ENCODE measurements around the gene GSTCD.
"Not testable (repeated sequence)": the region's sequence is repeated elsewhere in the genome, so short reads cannot be mapped to it uniquely, and the experiment has no call there.

Gene GSTCD

DNA sequence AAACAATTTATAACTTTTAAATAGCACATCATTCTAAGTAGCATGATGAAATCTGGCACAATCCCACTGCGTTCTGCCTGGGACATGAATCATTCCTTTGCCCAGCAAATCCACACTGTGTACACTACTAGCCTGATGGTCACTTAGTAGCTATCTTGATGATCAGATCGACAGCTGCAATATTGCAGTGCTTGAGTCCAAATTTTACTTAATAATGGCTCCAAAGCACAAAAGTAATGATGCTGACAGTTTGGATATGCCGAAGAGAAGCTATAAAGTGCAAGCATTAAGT, 100.1 kb downstream of the GSTCD start:
- DNase-seq = no peak

DNA sequence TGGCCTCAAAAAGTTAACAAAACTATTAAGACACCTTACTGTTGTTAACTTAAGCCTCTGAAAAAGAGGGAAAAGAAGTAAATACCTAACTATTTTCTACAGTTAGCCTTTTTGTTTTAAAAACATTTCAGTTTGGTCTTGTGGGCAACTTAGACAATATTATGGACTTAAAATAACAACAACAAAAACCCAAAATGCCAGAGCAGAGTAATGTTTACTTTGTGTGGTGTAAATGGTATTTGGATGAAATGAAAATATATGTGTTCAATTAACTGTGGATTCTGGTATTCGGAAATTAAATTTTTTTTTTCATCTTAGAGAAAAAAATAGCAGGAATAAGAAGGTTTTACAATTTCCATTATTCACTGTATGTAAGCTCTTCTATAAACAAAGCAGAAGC, 107.1 kb downstream of the GSTCD start:
- no peak for DNase-seq

DNA sequence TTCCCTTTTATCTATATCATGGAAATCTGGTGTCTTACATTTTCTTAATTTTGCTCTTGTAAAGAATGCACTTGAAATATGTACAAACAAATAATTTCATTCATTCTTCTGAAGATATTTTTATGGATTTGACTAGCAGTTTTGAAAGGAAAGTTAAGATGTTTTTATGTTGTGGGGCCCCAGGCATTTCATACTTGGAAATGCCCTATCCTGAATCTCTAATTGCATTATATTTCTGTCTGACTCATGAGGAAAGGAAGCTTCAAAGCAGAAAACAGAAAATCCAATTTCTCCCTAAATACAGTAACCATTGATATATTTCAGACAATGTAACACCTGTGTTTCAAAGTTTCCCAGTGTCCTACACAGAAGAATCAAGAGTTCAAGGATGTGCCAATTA, 113.5 kb downstream of the GSTCD start:
- DNase-seq = no peak

DNA sequence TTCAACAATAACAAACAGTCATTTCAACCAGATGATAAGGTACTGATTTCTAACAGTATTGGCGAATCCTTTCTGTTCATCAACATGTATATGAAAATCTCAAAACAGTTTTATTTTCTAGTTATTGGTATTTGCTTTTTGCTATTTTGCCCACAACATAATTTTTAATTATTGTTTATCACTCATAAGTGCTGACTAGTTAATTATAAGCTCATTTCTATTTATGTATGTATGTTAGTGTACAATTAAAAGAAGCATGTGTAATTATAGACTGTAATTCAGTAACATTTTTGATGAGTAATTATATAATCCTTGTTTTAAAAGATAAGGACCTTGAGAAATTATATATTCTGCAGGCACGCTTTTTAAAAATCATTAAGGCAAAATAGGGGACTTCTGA, 119.5 kb downstream of the GSTCD start:
- no peak for DNase-seq

DNA sequence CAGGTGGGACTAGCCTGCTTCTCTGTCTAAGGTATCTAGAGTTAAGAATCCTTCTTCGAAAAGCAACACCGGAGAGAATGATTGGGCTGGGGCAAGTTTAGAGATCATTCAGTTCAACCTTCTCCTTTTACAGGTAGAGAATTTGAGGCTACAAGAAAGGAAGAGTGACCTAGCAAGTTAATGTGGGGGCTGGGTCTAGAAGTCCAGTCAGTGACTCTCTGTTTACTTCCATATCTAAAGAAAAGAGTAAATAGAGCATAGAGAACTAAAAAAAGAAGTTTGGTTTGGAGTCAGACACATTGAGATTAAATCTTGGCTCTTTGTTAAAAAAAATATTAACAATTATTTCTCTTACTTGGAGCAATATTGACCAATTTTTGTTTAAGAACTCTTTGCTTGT, 122.6 kb downstream of the GSTCD start:
- no peak for DNase-seq

DNA sequence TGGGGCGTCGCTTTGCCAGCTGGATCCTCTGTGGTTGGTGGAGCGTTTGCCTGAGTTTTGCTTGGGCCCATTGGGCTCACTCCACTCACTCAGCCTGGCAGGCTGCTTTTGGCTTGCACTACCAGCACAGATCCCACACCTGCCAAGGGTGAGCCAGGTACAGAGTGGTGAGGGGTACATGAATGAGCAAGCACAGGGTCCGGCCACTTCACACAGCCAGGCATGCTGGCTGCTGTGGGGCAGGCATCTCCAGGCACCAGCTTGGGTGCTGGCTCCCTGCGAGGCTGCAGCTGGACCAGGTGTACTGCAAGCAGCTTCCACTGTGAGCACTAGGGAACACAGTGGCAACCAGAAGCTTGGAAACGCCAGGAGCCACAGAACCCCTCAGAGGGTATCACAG, 126.6 kb downstream of the GSTCD start:
- DNase-seq = no peak

DNA sequence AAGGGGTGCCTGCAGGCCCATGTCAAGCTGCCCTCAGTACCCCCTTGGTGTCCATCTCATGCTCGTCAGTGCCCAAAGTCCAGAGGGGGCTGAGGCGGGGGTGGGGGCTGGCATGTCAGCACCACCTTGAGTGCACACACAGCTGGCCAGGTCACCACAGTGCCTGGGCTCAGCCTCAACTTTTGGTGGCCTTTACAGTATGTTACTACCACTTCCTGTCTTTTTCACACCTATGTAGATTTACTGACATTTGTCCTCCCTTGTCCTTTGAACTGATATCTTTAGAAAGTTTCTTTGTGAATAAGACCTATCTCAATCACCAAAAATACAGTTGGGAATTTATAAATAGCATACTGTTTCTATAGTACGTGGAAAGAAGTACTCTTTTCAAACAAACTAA, 128.0 kb downstream of the GSTCD start:
- DNase-seq = no peak

DNA sequence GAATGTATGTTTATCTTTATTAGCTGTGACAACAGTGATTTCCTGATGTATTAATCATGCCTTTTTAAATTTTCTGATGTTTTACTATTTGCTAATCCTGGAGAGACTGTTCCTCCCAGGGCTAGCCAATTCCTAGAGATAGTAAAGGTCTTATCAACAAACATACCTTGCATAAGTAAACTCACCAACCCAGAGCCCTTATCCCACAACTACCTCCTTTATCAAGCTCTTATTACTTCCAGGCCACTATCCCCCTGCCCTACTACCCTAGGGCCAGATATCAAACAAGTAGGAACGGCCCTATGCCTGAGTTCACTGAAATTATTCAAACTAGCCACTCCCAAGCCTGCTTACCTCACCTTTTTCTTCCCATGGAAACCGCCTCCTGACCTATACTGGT, 128.5 kb downstream of the GSTCD start:
- DNase-seq = no peak

DNA sequence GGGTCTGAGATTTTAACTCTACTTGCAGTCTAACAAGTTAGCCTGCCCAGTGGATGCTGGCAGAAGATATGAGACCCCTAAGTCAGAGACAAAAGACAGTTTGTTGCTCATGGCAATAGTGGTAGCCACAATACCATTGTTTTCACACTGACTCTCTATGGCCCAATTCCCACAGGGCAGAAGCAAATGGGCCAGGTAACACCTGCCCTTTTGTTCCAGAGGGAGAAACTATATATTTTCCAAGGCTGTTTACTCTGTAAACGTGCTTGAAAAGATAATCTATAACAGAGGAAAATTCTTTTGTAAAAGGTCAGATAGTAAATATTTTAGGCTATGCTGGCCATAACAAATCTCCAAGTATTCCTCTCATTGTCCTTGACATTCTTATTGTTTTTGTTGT, 129.5 kb downstream of the GSTCD start:
- DNase-seq = no peak

DNA sequence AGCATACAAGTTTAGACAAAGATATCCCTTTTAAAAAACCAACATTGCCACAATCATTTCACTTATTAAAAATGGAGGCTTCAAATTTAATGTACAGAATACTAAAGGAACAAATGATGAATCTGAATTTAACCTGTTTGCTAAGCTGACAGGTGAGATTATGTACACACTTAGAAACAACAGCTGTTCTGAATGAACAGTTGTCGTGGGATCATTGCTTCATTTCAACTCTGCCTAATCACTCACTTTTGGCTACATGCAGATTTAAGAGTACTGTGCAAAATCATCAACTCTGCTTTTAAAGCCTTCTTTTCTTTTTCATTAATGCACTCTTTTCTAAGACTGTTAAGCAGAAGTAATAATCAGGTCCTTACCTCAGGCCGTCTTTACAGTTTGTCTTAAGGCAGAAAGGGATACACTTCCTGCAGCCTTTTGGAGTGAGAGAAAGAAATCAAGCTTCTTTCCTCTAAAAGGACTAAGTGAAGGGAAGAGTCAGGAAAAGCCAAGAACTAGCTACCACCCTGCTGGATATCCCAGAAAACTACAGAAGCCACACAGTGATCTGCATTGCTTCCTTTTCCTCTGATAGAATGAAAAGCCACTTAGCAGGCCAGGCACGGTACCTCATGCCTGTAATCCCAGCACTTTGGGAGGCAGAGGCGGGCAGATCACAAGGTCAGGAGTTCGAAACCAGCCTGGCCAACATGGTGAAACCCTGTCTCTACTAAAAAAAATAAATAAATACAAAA, 132.0 kb downstream of the GSTCD start:
- no peak for DNase-seq

DNA sequence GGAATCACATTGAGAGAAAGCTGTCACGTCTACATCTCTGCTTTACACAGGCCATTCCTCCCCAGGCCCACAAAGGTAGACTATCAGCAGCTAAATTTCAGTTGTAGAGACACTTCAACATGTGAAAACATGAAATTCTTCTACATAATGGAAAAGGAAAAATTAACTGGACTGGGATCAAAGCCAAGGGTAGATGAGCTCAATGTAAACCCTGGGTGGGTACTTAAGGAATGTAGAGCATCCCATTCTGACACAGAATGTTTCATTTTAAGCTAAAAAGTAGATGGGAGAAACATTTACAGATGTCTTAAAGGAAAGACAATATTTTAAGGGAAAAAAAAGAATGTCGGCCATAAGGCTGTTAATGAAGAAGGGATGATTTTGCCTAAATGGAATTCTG, 135.4 kb downstream of the GSTCD start:
- no peak for DNase-seq

DNA sequence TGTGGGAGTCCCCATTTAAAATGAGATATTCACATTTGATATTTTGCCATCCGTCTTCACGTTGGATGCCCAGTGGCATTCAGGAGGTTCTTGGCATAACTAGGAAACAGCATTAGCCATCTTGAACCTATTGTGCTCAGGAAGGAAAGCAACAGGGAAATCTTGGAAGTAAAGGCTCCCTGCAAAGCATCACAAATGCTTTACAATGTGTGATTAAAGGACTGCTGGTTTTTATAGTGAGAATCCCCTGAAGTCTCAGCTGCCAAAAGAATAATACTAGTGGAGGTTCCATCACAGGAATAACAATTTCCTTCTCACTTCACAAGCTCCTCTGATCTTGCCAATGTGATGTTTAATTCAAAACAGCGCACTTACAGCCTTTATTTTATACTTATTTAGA, 137.0 kb downstream of the GSTCD start:
- no peak for DNase-seq

DNA sequence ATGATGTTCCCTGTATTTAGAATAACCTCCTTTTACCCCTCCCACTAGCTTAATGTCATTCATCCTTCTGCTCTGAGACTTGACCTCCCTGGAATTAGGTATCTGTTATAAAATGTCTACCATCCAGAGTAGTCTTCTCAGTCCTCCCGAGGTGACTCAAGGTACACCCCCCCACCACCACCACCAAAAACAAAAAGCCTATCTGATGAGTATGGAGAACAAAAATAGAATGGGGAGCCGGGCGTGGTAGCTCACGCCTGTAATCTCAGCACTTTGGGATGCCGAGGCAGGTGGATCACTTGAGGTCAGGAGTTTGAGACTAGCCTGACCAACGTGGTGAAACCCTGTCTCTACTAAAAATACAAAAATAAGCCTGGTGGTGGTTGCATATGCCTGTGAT, 139.8 kb downstream of the GSTCD start:
- DNase-seq = not testable (repeated sequence)

DNA sequence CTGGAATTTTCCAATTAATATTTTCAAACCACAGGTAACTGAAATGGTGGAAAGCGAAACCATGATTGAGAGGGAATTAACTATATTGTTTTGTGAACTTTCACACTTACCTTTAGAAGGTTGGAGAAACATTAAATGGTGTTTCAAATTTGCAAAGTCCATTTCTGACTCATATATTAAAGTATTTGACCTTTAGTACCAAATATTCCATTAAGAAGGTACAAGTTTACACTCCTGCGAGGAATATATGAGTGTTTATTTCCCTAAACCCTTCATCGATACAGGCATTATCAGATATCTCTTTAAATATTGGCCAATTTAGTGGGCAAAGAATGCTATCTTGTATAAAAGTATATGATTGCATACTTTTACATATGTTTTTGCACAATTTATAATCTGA, 142.6 kb downstream of the GSTCD start:
- DNase-seq = no peak

DNA sequence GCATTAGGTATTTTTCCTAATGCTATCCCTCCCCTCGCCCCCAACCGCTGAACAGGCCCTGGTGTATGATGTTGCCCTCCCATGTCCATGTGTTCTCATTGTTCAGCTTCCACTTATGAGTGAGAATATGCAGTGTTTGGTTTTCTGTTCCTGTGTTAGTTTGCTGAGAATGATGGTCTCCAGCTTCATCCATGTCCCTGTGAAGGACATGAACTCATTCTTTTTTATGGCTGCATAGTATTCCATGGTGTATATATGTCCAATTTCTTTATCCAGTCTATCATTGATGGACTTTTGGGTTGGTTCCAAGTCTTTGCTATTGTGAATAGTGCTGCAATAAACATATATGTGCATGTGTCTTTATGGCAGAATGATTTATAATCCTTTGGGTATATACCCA, 143.6 kb downstream of the GSTCD start:
- not testable (repeated sequence) for DNase-seq

DNA sequence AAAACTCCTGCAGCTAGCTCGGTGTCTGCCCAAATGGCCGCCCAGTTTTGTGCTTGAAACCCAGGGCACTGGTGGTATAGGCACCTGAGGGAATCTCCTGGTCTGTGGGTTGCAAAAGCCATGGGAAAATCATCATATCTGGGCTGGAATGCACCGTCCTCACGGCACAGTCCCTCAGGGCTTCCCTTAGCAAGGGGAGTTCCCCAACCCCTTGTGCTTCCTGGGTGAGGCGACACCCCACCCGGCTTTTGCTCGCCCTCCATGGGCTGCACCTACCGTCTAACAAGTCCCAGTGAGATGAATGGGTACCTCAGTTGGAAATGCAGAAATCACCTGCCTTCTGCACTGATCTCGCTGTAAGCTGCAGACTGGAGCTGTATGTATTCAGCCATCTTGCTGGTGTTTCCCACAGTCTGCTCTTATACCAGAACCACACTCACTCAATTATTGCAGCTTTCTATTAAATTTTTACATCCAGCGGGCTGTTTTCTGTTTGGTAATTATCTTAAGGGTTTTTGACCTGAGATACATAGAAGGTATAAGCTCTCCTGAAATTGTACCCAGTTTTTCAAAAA, 150.0 kb downstream of the GSTCD start:
- DNase-seq = no peak

DNA sequence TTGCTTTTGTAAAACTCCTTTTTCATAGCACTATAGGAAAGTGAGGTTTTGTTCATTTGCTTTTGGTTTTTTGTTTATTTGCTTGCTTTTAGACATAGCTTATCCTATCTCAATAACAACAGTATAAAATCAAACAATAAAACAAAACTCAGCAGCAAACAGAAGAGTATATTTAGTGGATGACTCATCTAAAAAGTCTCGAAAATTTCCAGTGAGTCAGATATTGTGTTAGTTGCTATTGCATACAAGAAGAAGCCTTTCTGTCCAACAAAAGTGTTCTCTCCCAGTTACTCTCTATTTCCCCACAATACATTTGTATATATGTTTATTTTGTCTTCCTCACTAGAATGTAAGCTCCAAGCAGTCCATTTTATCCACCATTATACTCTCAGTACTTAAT, 150.6 kb downstream of the GSTCD start:
- DNase-seq = no peak

DNA sequence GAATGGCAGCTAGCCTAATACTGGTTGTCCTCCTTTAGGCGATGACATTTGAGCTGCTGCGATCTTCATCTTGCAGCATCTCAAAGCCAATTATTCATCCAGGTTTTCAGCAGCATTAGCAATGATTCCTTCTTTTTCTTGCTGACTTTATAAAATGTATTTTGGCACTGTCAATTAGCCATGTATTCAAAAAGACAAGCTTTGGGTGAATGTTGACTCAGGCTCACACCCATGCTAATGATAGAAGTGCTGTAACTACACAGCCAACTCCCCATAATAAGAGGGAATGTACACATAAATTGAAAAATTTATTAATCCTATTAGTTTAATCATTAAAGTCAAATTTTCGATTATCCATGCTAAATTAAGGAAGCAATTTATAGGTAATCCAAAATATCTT, 162.4 kb downstream of the GSTCD start:
- no peak for DNase-seq

DNA sequence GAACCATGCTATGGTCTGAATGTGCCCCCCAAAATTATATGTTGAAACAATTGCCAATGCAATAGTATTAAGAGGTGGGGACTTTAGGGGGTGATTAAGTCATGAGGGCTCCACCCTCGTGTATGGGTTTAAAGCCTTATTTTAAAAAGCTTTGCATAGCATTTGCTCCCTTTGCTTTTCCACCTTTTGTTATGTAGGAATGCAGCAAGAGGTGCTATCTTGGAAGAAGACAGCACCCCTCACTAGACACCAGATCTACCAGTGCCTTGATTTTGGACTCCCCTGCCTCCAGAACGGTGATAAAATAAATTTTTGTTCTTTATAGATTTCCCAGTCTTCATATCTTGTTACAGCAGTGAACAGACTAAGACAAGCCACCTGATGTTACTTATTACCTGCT, 163.4 kb downstream of the GSTCD start:
- DNase-seq = no peak

DNA sequence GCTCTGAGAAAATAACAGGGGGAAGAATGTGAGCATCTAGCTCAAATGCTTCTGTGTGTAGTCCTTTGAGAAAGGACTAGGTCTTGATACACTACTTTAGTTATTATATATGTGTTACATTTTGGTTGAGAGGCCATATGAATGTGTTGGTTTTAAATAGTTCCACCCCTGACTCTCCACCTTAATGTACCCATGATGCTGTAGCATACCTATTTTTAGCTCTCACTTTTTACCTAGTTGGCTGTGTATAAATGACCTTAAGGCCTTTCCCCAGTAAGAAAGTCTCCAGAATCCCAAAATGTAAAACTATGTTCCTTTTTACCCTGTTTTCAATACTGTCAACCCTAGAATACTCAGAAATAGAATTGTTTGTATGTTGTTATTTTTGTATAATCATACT, 166.6 kb downstream of the GSTCD start:
- no peak for DNase-seq

DNA sequence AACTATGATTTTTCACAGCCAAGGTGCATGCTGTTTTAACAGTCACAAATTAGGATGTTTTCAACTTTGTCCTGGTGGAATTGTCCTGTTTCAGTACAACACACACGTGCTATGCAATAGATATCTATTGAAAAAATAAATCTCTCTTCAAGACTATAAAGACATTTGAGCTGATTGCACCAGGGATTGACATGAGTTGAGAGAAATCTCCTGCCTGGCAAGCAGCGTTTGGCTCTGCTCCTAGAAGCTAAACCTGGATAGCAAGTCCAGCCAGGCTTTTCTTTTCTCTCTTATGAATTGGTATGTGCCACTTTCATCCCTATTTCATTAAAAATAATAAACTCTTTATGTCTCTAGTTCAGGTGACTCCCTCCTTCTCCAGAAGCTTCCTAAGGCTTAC, 170.1 kb downstream of the GSTCD start:
- DNase-seq = no peak

DNA sequence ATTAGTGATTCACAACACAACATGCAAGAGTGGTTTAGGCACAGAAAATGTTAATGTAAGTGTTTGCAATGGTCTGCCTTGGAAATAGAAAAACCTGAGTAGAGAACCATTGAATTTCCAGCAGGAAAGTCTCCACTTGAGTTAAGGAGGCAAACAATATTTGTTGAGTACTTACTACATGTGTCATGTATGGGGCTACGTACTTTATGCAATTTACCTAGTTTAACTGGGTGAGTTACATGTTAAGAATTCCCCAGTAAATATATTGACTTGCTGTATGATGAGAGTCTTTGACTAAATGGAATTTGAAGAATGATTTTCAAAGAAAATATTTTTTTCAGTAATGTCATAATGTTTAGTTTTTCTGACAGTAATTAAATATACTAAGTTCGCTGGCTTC, 178.9 kb downstream of the GSTCD start:
- no peak for DNase-seq

DNA sequence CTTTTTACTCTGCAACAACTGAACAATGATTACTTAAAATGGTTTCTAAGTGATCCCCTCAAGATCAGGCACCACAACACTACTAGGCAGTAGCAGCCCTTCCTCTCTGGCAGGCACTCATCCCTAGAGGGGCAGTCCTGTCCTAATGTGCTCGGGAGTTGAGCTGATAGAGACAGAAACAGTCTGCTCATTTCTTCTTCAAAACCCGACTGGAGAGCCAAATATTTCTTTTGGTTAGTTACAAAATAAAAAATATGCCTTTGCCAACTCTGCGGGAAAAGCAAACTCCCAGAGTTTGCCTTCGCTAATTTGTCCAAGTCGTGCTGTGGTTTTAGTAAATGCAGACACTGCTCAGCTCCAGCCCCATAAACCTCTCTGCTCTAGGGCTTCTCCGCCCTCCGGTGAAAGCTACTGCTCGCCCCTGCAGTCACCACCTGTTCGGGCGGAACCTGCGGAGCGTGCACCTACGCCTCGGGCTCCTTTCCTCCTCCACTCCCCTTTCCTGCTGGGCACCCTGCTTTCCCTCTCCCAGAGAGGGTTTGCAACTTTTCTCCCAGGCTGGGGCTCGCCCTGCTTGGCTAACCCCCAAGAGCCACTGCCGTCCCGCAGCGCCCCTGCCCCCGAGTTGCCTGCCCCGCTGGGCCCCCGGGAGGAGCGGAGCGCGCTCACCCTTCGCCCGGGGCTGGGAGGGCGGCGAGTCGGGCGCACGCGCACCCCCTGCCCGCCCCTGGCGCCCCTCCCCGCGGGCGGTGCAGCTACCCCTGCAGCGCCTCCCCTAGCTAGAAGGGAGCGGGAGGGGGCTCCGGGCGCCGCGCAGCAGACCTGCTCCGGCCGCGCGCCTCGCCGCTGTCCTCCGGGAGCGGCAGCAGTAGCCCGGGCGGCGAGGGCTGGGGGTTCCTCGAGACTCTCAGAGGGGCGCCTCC, 186.3 kb downstream of the GSTCD start, which contains the start of gene NPNT:
Gene NPNT, plus strand, starts transcription at position 812 of the 923 bp plus-strand sequence. CDS start 182 bp downstream, outside the sequence.
- DNase-seq = no peak
